IMR-90 (cell line): ENCODE results near the gene FYCO1. TPM values are rescaled to one million over a fixed set of nuclear protein-coding genes. Genes with fewer than 3 reads are reported as not detected.

Experiments
- ATAC-seq: fragments of 200-7000 bp; cut with Tn5 transposase; 2 replicates; pipeline ENCODE4 v1.9.1; 2020; ENCODE audit warnings: low read depth, mild to moderate bottlenecking, moderate library complexity
- BruUV-seq: library from RNA; stranded (reverse); fragments of 400-500 nt; replicated peaks from 2 replicates; lab custom pipeline; 2021; lab: Mats Ljungman, UMichigan
- CTCF ChIA-PET: fragments of 300-600 bp; formaldehyde crosslinking; extraction: SDS; loops from one replicate; lab custom pipeline; 2021; ENCODE audit warnings: antibody characterized with exemption; lab: Yijun Ruan, JAX
- POLR2A ChIA-PET: fragments of 300-600 bp; sonication (Branson Sonifier 250); formaldehyde crosslinking; loops from one replicate; lab custom pipeline; 2022; ENCODE audit warnings: antibody characterized with exemption; ENCODE audit not compliant: unreplicated experiment; lab: Charles Lee
- DNase-seq: peaks from one replicate; pipeline ENCODE4 v3.0.0; 2013
- H2AFZ ChIP-seq: replicated peaks from 2 replicates; pipeline ENCODE3; 2013; ENCODE audit warnings: low read length, mild to moderate bottlenecking; ENCODE audit not compliant: poor library complexity
- H2AK5ac ChIP-seq: 2 replicates; pipeline ENCODE4 v1.6.1; 2013; ENCODE audit warnings: low read depth, low read length, inconsistent platforms
- H2AK9ac ChIP-seq: replicated peaks from 2 replicates; pipeline ENCODE3; 2013; ENCODE audit warnings: mild to moderate bottlenecking, low read depth, low read length, moderate library complexity; ENCODE audit not compliant: poor library complexity
- H2BK120ac ChIP-seq: 2 replicates; pipeline ENCODE4 v1.6.1; 2013; ENCODE audit warnings: low read depth, low read length, inconsistent platforms
- H2BK15ac ChIP-seq: 3 replicates; pipeline ENCODE4 v1.6.1; 2013; ENCODE audit warnings: low read depth, low read length, inconsistent platforms
- H2BK20ac ChIP-seq: 2 replicates; pipeline ENCODE4 v1.6.1; 2013; ENCODE audit warnings: low read depth, mild to moderate bottlenecking, inconsistent platforms, low read length, moderate library complexity
- H2BK5ac ChIP-seq: 2 replicates; pipeline ENCODE4 v1.6.1; 2013; ENCODE audit warnings: mild to moderate bottlenecking, low read depth, low read length, inconsistent platforms; ENCODE audit not compliant: poor library complexity, severe bottlenecking
- H3K14ac ChIP-seq: replicated peaks from 2 replicates; pipeline ENCODE4 v1.6.1; 2013; ENCODE audit warnings: low read depth, low read length, inconsistent platforms
- H3K18ac ChIP-seq: 2 replicates; pipeline ENCODE4 v1.6.1; 2013; ENCODE audit warnings: low read depth, low read length, control low read depth
- H3K23ac ChIP-seq: 2 replicates; pipeline ENCODE4 v1.6.1; 2013; ENCODE audit warnings: low read depth, low read length, inconsistent platforms
- H3K27ac ChIP-seq: 2 replicates; pipeline ENCODE4 v1.5.1; 2013; ENCODE audit warnings: mild to moderate bottlenecking, control low read depth, low read length; ENCODE audit not compliant: insufficient read depth
- H3K27me3 ChIP-seq: 2 replicates; pipeline ENCODE4 v1.6.1; 2013; ENCODE audit warnings: low read length; ENCODE audit not compliant: control insufficient read depth, insufficient read depth
- H3K36me3 ChIP-seq: 2 replicates; pipeline ENCODE4 v1.6.1; 2013; ENCODE audit warnings: low read length, mixed read lengths; ENCODE audit not compliant: control insufficient read depth, insufficient read depth
- H3K4ac ChIP-seq: 2 replicates; pipeline ENCODE4 v1.6.1; 2013; ENCODE audit warnings: low read depth, low read length, inconsistent platforms
- H3K4me1 ChIP-seq: 2 replicates; pipeline ENCODE4 v1.6.1; 2013; ENCODE audit warnings: low read length, mixed read lengths; ENCODE audit not compliant: control insufficient read depth, insufficient read depth
- H3K4me2 ChIP-seq: 2 replicates; pipeline ENCODE4 v1.6.1; 2013; ENCODE audit warnings: low read depth, mild to moderate bottlenecking, control low read depth, low read length, moderate library complexity
- H3K4me3 ChIP-seq: 2 replicates; pipeline ENCODE4 v1.5.1; 2013; ENCODE audit warnings: low read depth, mild to moderate bottlenecking, control low read depth, low read length, moderate library complexity; ENCODE audit not compliant: insufficient read depth
- H3K56ac ChIP-seq: 2 replicates; pipeline ENCODE4 v1.6.1; 2013; ENCODE audit warnings: low read length, inconsistent platforms; ENCODE audit not compliant: insufficient read depth; ENCODE audit errors: extremely low read depth
- H3K79me1 ChIP-seq, 2 experiments: 2 replicates each; pipeline ENCODE4 v1.6.1; 2013; ENCODE audit warnings: low read length in 2 of 2, inconsistent platforms in 1 of 2, low read depth in 1 of 2
- H3K9ac ChIP-seq: 2 replicates; pipeline ENCODE4 v1.6.1; 2013; ENCODE audit warnings: low read depth, low read length, control low read depth
- H3K9me1 ChIP-seq: 2 replicates; pipeline ENCODE4 v1.6.1; 2013; ENCODE audit warnings: low read length, inconsistent platforms; ENCODE audit not compliant: insufficient read depth
- H3K9me3 ChIP-seq: 2 replicates; pipeline ENCODE4 v1.6.1; 2013; ENCODE audit warnings: low read length; ENCODE audit not compliant: control insufficient read depth, insufficient read depth
- H4K20me1 ChIP-seq: 2 replicates; pipeline ENCODE4 v1.6.1; 2013; ENCODE audit warnings: low read length, inconsistent platforms; ENCODE audit not compliant: insufficient read depth
- H4K5ac ChIP-seq: 2 replicates; pipeline ENCODE4 v1.6.1; 2013; ENCODE audit warnings: mild to moderate bottlenecking, low read depth, low read length, control low read depth
- H4K8ac ChIP-seq, 2 experiments: 2 replicates each; pipeline ENCODE4 v1.6.1; 2013; ENCODE audit warnings: low read depth in 2 of 2, low read length in 2 of 2, control low read depth in 1 of 2, inconsistent platforms in 1 of 2
- H4K91ac ChIP-seq: 2 replicates; pipeline ENCODE4 v1.6.1; 2013; ENCODE audit warnings: low read depth, low read length, inconsistent platforms; ENCODE audit not compliant: insufficient read depth
- BHLHE40 ChIP-seq: fragments of 150-350 bp; IDR thresholded peaks from 2 replicates; pipeline ENCODE4 v1.6.1; 2016; ENCODE audit warnings: mild to moderate bottlenecking, low read depth, low read length
- CEBPB ChIP-seq: IDR thresholded peaks from 2 replicates; pipeline ENCODE4 v1.6.1; 2012; ENCODE audit warnings: low read depth, low read length, improper control_type of control experiment
- CHD1 ChIP-seq: IDR thresholded peaks from 2 replicates; pipeline ENCODE4 v1.6.1; 2012; ENCODE audit warnings: low read depth, low read length, improper control_type of control experiment
- ELK1 ChIP-seq: fragments of 150-350 bp; IDR thresholded peaks from 2 replicates; pipeline ENCODE4 v1.6.1; 2016; ENCODE audit warnings: low read depth, mild to moderate bottlenecking, low read length, moderate library complexity, borderline replicate concordance
- MAZ ChIP-seq: IDR thresholded peaks from 2 replicates; pipeline ENCODE4 v1.6.1; 2012; ENCODE audit warnings: low read depth, mild to moderate bottlenecking, low read length, improper control_type of control experiment, moderate library complexity, borderline replicate concordance
- MXI1 ChIP-seq: IDR thresholded peaks from 2 replicates; pipeline ENCODE4 v1.6.1; 2012; ENCODE audit warnings: low read depth, mild to moderate bottlenecking, low read length, moderate library complexity, borderline replicate concordance
- NFE2L2 ChIP-seq: fragments of 150-350 bp; IDR thresholded peaks from 2 replicates; pipeline ENCODE4 v1.6.1; 2016; ENCODE audit warnings: low read depth, mild to moderate bottlenecking, low read length
- POLR2A ChIP-seq: IDR thresholded peaks from 2 replicates; pipeline ENCODE4 v1.6.1; 2012; ENCODE audit warnings: mild to moderate bottlenecking, low read depth, low read length
- RAD21 ChIP-seq: IDR thresholded peaks from 2 replicates; pipeline ENCODE4 v1.6.1; 2012; ENCODE audit warnings: low read length, improper control_type of control experiment
- RCOR1 ChIP-seq: IDR thresholded peaks from 2 replicates; pipeline ENCODE4 v1.6.1; 2012; ENCODE audit warnings: mild to moderate bottlenecking, low read length, improper control_type of control experiment; ENCODE audit not compliant: insufficient replicate concordance
- RFX5 ChIP-seq: IDR thresholded peaks from 2 replicates; pipeline ENCODE4 v1.8.0; 2012; ENCODE audit warnings: low read depth, mild to moderate bottlenecking, low read length, moderate library complexity
- SMC3 ChIP-seq: fragments of 150-350 bp; IDR thresholded peaks from 2 replicates; pipeline ENCODE4 v1.6.1; 2016; ENCODE audit warnings: low read depth, mild to moderate bottlenecking, antibody characterized with exemption, low read length, moderate library complexity
- USF2 ChIP-seq: fragments of 150-350 bp; IDR thresholded peaks from 2 replicates; pipeline ENCODE4 v1.6.1; 2017; ENCODE audit warnings: mild to moderate bottlenecking, antibody characterized with exemption, low read length, low read depth
- WGBS, 2 experiments: methylation state at CpG; one replicate each; pipeline versions ENCODE4 v1.1.5 to v1.1.7; 2013; ENCODE audit warnings: missing lambda C conversion rate in 2 of 2; ENCODE audit not compliant: insufficient read length in 1 of 2; ENCODE audit errors: extremely low coverage in 2 of 2; 5-methylcytosine and 5-hydroxymethylcytosine counted together
- dilution Hi-C: fragments of 300-500 bp; cut with HindIII; formaldehyde crosslinking; loops from one replicate; pipeline ENCODE4 v1.14.3; 2018; ENCODE audit warnings: low sequenced_read_pairs; ENCODE audit not compliant: unreplicated experiment
- in situ Hi-C: fragments of 300-500 bp; cut with MboI; formaldehyde crosslinking; loops from 3 replicates; pipeline ENCODE4 v1.14.3; 2019; ENCODE audit warnings: low sequenced_read_pairs, inconsistent platforms, mixed read lengths
- intact Hi-C: fragments of 100-400 bp; cut with micrococcal nuclease; formaldehyde crosslinking; loops from 2 replicates; pipeline ENCODE4 v1.10.0; 2022
- polyA plus RNA-seq, 3 experiments: library from polyadenylated mRNA; depleted of rRNA; stranded (reverse); fragments of >200 nt; gene quantifications; 2 replicates each; pipeline ENCODE4 v1.2.3, GENCODE V29; 2012; ENCODE audit warnings: low replicate concordance in 1 of 3
- total RNA-seq: library from RNA; depleted of rRNA; stranded (reverse); fragments of >200 nt; gene quantifications from 2 replicates; pipeline ENCODE4 v1.2.3, GENCODE V29; 2012
- TF ChIP-seq, protein P1 (sequence below): conservative IDR thresholded peaks from 2 replicates; pipeline ENCODE4 v1.5.1; 2012; ENCODE audit warnings: mild to moderate bottlenecking, low read depth, low read length, improper control_type of control experiment

The FYCO1 gene
- total and polyA plus RNA-seq, 2 of the 4 experiments (the other 2 are of a cell fraction): 13.7 to 20.1 TPM

DNA sequence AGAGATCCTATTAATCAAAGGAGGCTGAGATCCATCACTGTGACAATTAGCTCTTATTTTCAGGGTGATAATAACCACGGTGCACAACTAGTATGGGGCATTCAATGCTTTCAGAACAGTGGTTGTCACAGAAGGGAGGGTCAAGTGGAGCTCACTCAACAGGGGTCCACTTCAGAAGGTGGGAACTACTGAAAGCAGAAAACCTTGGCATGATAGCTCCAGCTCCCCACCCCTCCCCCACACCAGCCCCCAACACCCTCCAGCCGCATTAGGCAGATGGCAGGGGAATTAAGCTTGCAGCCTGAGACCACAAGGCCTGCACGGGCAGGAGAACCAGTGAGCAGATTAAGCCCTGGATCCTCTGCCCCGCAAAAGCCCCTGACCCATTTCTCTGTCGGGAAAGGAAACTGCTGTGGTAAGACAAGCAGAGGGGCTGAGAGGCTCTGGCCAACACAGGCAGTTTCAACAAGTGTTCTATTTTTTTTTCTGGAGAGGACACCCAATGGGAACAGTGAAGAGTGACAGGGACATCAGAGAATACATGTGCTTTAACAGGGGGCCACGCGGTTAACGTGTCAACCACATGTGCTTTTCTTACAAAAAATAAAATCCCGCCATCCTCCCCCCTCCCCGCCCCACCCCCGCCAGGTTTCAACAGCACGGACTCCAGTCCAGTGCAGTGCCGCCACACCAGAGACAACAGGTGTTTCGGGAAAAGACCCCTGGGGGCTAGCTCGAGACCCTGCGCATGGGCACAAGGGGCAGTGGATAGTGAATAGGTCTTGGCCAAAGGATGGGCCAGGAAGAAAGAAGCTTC is 997 bp downstream of the FYCO1 start:
- dilution Hi-C loops: no loop called here
- peak overlapping the region; percentile 95 for H4K5ac ChIP-seq
- peak overlapping the region; percentile 84 to 88; a peak in 2 of 4 replicates for H4K8ac ChIP-seq
- ChIA-PET POLR2A (no interaction called here), CTCF (interaction anchor here (0.6 to 1.0 kb wide), 2 partner anchors 56 to 338 kb away, joined by 3 read pairs; no protein-coding TSS in a partner anchor)
- H3K14ac ChIP-seq: peak overlapping the region; percentile 58
- WGBS, 2 experiments: 10% methylated on average over 2 of the region's 16 CpGs; no CpG with 5 or more reads in 1 of the 2 experiments
- H3K36me3 ChIP-seq: no peaks in the 10 kb centered on the region
- H2AK9ac ChIP-seq: peak overlapping the region; percentile 96
- H3K27me3 ChIP-seq: no peaks in the 10 kb centered on the region
- peak overlapping the region; percentile 93 for H2BK120ac ChIP-seq
- peak overlapping the region; percentile 92 for H3K4ac ChIP-seq
- H3K4me2 ChIP-seq: peak overlapping the region; percentile 100
- ATAC-seq: peak; percentile 5; the same call in 1 of the 2 replicates
- DNase-seq: no peak
- peak overlapping the region; percentile 16 for H2BK20ac ChIP-seq
- H3K56ac ChIP-seq: peak overlapping the region; percentile 67; the same call in 1 of the 2 replicates
- BruUV-seq: no TSS peak
- peaks cover 11 to 55% of the 10 kb centered on the region in 2 experiments for H3K79me1 ChIP-seq
- peak overlapping the region; percentile 65; the same call in 2 of the 3 replicates for H2BK15ac ChIP-seq
- intact Hi-C loops: no loop called here
- H2AFZ ChIP-seq: peak overlapping the region; percentile 98
- peaks cover 26% of the 10 kb centered on the region for H3K9me1 ChIP-seq
- H2AK5ac ChIP-seq: peak overlapping the region; percentile 51
- peak overlapping the region; percentile 63; the same call in 1 of the 2 replicates for H4K91ac ChIP-seq
- H3K9ac ChIP-seq: peak overlapping the region; percentile 69
- in situ Hi-C loops: no loop called here
- H3K23ac ChIP-seq: peak overlapping the region; percentile 71
- H3K18ac ChIP-seq: peak overlapping the region; percentile 18
- H3K4me1 ChIP-seq: peaks cover 11% of the 10 kb centered on the region
- no peaks in the 10 kb centered on the region for H4K20me1 ChIP-seq
- H3K27ac ChIP-seq: peak overlapping the region; percentile 59
- H3K4me3 ChIP-seq: peak overlapping the region; percentile 77
- H3K9me3 ChIP-seq: no peaks in the 10 kb centered on the region
- peak overlapping the region; percentile 28 for H2BK5ac ChIP-seq
- TF ChIP-seq MAZ (no peak), MXI1 (no peak), SMC3 (no peak), CEBPB (no peak), RCOR1 (no peak), RFX5 (no peak), NFE2L2 (no peak), ELK1 (no peak), POLR2A (no peak), RAD21 (no peak), BHLHE40 (no peak), USF2 (no peak), CHD1 (no peak)
- TF ChIP-seq, protein P1, sequence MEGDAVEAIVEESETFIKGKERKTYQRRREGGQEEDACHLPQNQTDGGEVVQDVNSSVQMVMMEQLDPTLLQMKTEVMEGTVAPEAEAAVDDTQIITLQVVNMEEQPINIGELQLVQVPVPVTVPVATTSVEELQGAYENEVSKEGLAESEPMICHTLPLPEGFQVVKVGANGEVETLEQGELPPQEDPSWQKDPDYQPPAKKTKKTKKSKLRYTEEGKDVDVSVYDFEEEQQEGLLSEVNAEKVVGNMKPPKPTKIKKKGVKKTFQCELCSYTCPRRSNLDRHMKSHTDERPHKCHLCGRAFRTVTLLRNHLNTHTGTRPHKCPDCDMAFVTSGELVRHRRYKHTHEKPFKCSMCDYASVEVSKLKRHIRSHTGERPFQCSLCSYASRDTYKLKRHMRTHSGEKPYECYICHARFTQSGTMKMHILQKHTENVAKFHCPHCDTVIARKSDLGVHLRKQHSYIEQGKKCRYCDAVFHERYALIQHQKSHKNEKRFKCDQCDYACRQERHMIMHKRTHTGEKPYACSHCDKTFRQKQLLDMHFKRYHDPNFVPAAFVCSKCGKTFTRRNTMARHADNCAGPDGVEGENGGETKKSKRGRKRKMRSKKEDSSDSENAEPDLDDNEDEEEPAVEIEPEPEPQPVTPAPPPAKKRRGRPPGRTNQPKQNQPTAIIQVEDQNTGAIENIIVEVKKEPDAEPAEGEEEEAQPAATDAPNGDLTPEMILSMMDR: no peak
